C4-2B (cell line): ENCODE results near the gene OVOL1.

Source experiments
- H3K27ac ChIP-seq: fragments of 450-650 bp; 2 replicates; pipeline ENCODE4 v1.5.1; 2017
- ZFX ChIP-seq: fragments of 450-650 bp; IDR thresholded peaks from 2 replicates; pipeline ENCODE4 v1.6.1; 2017
- TF ChIP-seq, protein P1 (sequence below): fragments of 450-650 bp; conservative IDR thresholded peaks from 2 replicates; pipeline ENCODE4 v1.5.1; 2017; ENCODE audit warnings: mild to moderate bottlenecking

OVOL1 gene

DNA sequence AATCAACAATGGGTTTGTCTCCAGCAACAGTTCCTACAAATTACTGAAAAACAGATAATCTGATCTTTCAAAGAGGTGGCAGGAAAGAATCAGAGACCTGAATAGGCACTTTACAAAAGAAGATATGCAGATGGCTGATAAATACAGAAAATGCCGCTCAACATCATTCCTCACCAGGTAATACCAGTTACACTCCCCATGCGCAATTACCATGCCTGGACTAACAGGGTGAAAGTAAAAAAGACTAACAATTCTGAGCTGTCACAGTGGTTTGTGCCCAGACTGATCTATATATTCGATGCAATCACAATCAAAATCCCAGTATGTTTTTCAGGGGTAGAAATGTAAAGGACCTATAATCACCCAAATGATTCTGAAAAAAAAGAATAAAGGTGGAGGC lies 56.9 kb downstream of the OVOL1 start:
- no peak overlapping the region for H3K27ac ChIP-seq
- no peak for TF ChIP-seq ZFX
- TF ChIP-seq, protein P1, sequence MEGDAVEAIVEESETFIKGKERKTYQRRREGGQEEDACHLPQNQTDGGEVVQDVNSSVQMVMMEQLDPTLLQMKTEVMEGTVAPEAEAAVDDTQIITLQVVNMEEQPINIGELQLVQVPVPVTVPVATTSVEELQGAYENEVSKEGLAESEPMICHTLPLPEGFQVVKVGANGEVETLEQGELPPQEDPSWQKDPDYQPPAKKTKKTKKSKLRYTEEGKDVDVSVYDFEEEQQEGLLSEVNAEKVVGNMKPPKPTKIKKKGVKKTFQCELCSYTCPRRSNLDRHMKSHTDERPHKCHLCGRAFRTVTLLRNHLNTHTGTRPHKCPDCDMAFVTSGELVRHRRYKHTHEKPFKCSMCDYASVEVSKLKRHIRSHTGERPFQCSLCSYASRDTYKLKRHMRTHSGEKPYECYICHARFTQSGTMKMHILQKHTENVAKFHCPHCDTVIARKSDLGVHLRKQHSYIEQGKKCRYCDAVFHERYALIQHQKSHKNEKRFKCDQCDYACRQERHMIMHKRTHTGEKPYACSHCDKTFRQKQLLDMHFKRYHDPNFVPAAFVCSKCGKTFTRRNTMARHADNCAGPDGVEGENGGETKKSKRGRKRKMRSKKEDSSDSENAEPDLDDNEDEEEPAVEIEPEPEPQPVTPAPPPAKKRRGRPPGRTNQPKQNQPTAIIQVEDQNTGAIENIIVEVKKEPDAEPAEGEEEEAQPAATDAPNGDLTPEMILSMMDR = no peak

GRCh38 chr11:65844231-65844872 lies 57.5 kb downstream of the OVOL1 start:
- TF ChIP-seq, protein P1 = no peak
- no peak for TF ChIP-seq ZFX
- H3K27ac ChIP-seq = no peak overlapping the region
